ENCODE measurements around the gene TMEM119. TPM values are rescaled to one million over a fixed set of nuclear protein-coding genes. Genes with fewer than 3 reads are reported as not detected.

TMEM119 gene
- total RNA-seq, 1 experiment from 2014 or later, result not detected

DNA sequence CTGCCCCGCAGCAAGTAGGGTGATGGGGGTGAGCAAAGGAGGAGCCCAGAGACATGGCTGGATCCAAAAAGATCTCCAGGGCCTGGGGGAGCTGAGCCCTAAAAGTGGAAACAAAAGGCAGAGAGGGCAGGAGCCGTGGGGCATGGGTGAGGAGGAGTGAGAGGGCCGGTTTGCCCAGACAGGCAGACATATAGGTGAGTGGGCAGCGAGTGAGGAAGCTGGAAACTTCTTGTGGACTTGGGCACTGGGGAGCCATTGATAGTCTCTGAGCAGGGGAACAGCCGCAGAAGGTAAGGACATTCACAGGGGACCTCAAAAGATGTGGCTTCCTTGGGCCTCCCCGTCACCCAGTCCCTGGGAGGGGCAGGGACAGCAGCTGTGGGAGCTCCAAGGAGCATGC, 16.8 kb upstream of the TMEM119 start:
- H3K27me3 ChIP-seq (ENCODE audit: low read length), result no peaks in the 10 kb centered on the region; the same call in 1 of the 2 replicates
- no peak overlapping the region for H3K4me3 ChIP-seq (ENCODE audit: low read length)
- no peaks in the 10 kb centered on the region for H4K20me1 ChIP-seq (ENCODE audit: insufficient read depth, low read depth, low read length)
- H3K4me1 ChIP-seq (ENCODE audit: low read length), result peaks cover 7% of the 10 kb centered on the region
- H3K9ac ChIP-seq (ENCODE audit: low read length), result no peak overlapping the region
- H3K4me2 ChIP-seq (ENCODE audit: low read depth, low read length, poor library complexity, severe bottlenecking), result no peak overlapping the region
- no peaks in the 10 kb centered on the region for H3K79me2 ChIP-seq (ENCODE audit: low read length)
- no peaks in the 10 kb centered on the region for H3K9me2 ChIP-seq (replicated peaks; ENCODE audit: insufficient read depth, low read length)
- H3K27ac ChIP-seq (ENCODE audit: low read length), result no peak overlapping the region
- H3K36me3 ChIP-seq (ENCODE audit: insufficient read depth, low read length), result no peaks in the 10 kb centered on the region
- H2AFZ ChIP-seq (ENCODE audit: low read length), result no peak overlapping the region
- H3K9me3 ChIP-seq (ENCODE audit: low read length), result peaks cover 4% of the 10 kb centered on the region; the same call in 1 of the 2 replicates
- no peak for DNase-seq

DNA sequence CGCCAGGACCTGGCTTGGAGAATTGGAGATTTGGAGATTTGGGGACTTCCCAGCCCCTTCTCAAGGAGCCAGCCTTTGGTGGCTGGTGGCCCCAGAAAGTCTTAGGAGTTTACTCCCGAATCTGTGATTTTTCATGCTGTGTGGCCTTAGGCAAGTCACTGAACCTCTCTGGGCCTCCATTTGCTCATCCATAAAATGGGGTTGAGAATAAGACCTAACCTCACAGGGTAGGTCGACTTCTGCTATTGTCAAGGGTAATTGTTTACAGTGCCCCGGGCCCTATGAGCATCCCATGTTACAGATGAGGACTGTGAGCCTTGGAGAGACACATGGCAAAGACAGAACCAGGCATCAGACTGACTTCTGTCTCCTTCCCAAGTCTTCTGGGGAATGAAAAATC, 16.2 kb upstream of the TMEM119 start:
- no peaks in the 10 kb centered on the region for H3K9me2 ChIP-seq (replicated peaks; ENCODE audit: insufficient read depth, low read length)
- H3K79me2 ChIP-seq (ENCODE audit: low read length), result no peaks in the 10 kb centered on the region
- H3K27ac ChIP-seq (ENCODE audit: low read length), result no peak overlapping the region
- no peak overlapping the region for H3K4me2 ChIP-seq (ENCODE audit: low read depth, low read length, poor library complexity, severe bottlenecking)
- no peak overlapping the region for H3K4me3 ChIP-seq (ENCODE audit: low read length)
- no peak overlapping the region for H2AFZ ChIP-seq (ENCODE audit: low read length)
- peaks cover 7% of the 10 kb centered on the region for H3K4me1 ChIP-seq (ENCODE audit: low read length)
- peaks cover 4% of the 10 kb centered on the region; the same call in 1 of the 2 replicates for H3K9me3 ChIP-seq (ENCODE audit: low read length)
- no peaks in the 10 kb centered on the region for H4K20me1 ChIP-seq (ENCODE audit: insufficient read depth, low read depth, low read length)
- DNase-seq, result no peak
- H3K27me3 ChIP-seq (ENCODE audit: low read length), result no peaks in the 10 kb centered on the region; the same call in 1 of the 2 replicates
- no peaks in the 10 kb centered on the region for H3K36me3 ChIP-seq (ENCODE audit: insufficient read depth, low read length)
- H3K9ac ChIP-seq (ENCODE audit: low read length), result no peak overlapping the region

DNA sequence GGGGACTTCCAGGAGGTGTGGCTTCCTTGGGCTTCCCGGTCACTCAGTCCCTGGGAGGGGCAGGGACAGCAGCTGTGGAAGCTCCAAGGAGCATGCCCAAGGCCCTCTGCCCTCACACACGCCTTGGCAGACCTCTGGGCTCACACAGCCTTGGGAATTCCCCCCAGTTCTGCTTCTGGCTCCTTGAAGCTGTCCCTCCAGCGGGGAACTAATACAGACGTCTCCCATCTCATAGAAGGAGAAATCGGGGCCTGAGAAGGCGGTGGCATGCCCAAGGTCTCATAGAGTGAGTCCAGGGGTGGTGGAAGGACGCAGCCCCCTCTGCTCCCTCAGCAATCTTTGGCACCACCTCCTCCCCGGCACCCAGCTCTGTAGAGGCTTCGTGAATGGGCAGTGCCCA, 15.7 kb upstream of the TMEM119 start:
- Histone ChIP-seq H3K27ac (ENCODE audit: low read length) (no peak overlapping the region), H3K9me2 (replicated peaks; ENCODE audit: insufficient read depth, low read length) (no peaks in the 10 kb centered on the region), H2AFZ (ENCODE audit: low read length) (no peak overlapping the region), H3K4me2 (ENCODE audit: low read depth, low read length, poor library complexity, severe bottlenecking) (no peak overlapping the region), H3K79me2 (ENCODE audit: low read length) (no peaks in the 10 kb centered on the region), H3K9me3 (ENCODE audit: low read length) (peaks cover 4% of the 10 kb centered on the region; the same call in 1 of the 2 replicates), H3K9ac (ENCODE audit: low read length) (no peak overlapping the region), H3K4me3 (ENCODE audit: low read length) (no peak overlapping the region), H4K20me1 (ENCODE audit: insufficient read depth, low read depth, low read length) (no peaks in the 10 kb centered on the region), H3K36me3 (ENCODE audit: insufficient read depth, low read length) (no peaks in the 10 kb centered on the region), H3K27me3 (ENCODE audit: low read length) (no peaks in the 10 kb centered on the region; the same call in 1 of the 2 replicates), H3K4me1 (ENCODE audit: low read length) (peaks cover 4% of the 10 kb centered on the region)
- DNase-seq, result no peak

DNA sequence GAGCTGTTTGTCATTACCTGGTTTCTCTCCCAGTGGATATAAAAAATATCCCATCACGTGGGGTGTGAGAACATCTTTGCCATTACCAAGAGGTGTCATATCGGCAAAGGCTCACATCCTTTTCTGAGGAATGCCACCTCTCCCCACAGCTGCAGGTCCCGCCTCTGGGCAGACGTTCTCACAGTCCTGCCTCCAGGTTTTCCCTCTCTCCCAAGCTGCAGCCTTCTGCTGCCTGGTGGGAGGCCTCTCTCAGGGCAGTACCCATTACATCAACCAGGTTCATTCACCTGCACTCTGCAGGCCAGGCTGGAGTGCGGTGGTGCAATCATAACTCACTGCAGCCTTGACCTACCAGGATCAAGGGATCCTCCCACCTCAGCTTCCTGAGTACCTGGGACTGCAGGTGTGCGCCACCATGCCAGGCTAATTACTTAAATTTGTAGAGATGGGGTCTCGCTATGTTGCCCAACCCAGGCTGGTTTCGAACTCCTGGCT, 15.0 kb upstream of the TMEM119 start:
- H3K9me3 ChIP-seq (ENCODE audit: low read length), result peaks cover 4% of the 10 kb centered on the region; the same call in 1 of the 2 replicates
- DNase-seq, result no peak
- no peaks in the 10 kb centered on the region for H3K36me3 ChIP-seq (ENCODE audit: insufficient read depth, low read length)
- no peak overlapping the region for H3K27ac ChIP-seq (ENCODE audit: low read length)
- no peak overlapping the region for H2AFZ ChIP-seq (ENCODE audit: low read length)
- no peak overlapping the region for H3K4me2 ChIP-seq (ENCODE audit: low read depth, low read length, poor library complexity, severe bottlenecking)
- H4K20me1 ChIP-seq (ENCODE audit: insufficient read depth, low read depth, low read length), result no peaks in the 10 kb centered on the region
- H3K4me3 ChIP-seq (ENCODE audit: low read length), result no peak overlapping the region
- no peak overlapping the region for H3K9ac ChIP-seq (ENCODE audit: low read length)
- no peaks in the 10 kb centered on the region for H3K79me2 ChIP-seq (ENCODE audit: low read length)
- no peaks in the 10 kb centered on the region for H3K9me2 ChIP-seq (replicated peaks; ENCODE audit: insufficient read depth, low read length)
- H3K27me3 ChIP-seq (ENCODE audit: low read length), result no peaks in the 10 kb centered on the region; the same call in 1 of the 2 replicates
- no peaks in the 10 kb centered on the region for H3K4me1 ChIP-seq (ENCODE audit: low read length)

DNA sequence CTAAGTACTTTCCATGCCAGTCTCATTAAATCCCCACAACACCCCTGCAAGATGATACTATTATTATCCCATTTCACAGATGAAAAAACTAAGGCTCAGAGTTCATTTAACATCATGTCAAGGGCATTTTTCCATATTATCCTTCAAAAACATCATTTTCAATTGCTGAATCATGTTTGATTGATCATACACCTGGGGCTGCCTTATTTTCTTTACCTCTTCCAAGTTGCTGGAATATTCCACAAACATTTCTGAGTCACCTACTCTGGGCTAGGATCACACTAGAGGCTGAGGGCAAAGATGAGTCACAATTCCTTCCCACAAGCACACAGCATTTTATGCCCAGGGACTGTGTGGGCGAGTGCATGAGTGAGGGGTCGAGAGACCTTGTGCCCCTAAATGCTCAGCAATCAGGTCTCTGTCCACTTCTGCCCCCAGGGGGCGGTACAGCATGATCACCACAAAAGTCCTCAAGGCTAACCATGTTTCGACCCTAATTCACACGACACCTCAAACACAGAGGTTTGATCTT, 14.1 kb upstream of the TMEM119 start:
- peak; percentile 85 for DNase-seq
- H3K9me2 ChIP-seq (replicated peaks; ENCODE audit: insufficient read depth, low read length), result no peaks in the 10 kb centered on the region
- H3K4me2 ChIP-seq (ENCODE audit: low read depth, low read length, poor library complexity, severe bottlenecking), result no peak overlapping the region
- no peak overlapping the region for H2AFZ ChIP-seq (ENCODE audit: low read length)
- H3K27me3 ChIP-seq (ENCODE audit: low read length), result no peaks in the 10 kb centered on the region; the same call in 1 of the 2 replicates
- H3K27ac ChIP-seq (ENCODE audit: low read length), result no peak overlapping the region
- no peaks in the 10 kb centered on the region for H4K20me1 ChIP-seq (ENCODE audit: insufficient read depth, low read depth, low read length)
- no peak overlapping the region for H3K9ac ChIP-seq (ENCODE audit: low read length)
- H3K4me3 ChIP-seq (ENCODE audit: low read length), result no peak overlapping the region
- peaks cover 4% of the 10 kb centered on the region; the same call in 1 of the 2 replicates for H3K9me3 ChIP-seq (ENCODE audit: low read length)
- no peaks in the 10 kb centered on the region for H3K79me2 ChIP-seq (ENCODE audit: low read length)
- H3K36me3 ChIP-seq (ENCODE audit: insufficient read depth, low read length), result no peaks in the 10 kb centered on the region
- H3K4me1 ChIP-seq (ENCODE audit: low read length), result no peaks in the 10 kb centered on the region

DNA sequence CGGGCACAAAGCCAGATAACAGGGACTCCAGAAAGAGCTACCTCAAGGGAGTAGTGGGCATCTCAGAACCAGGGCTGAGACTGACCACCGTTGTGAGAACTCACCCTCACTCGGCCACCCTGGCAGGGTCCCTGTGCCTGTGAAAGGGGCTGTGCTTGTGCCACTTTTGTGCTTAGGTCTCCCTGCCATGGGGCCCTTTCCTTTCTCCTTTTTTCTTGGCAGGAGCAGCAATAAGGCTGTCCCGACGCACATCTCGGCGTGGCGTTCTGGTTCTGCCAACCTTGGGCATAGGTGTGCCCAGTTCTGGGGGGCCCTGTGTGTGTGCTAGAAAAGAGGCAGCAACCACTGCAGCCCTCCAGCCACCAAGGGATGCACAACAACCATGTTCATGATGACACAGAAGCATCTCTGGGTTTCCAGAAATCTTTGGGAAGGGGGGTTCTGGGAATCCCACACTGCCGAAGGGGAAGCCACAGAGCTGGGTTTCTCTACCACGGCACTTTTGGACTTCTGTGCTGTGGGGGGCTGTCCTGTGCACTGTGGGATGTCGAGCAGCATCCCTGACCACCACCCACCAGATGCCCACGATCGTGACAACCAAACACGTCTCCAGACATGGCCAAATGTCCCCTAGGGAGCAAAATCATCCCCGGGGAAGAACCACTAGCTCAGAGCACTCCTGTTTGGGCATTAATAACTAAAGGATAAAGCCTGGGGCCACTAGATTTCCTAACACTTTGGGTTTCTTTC, 13.1 kb upstream of the TMEM119 start:
- Histone ChIP-seq H3K36me3 (ENCODE audit: insufficient read depth, low read length) (no peaks in the 10 kb centered on the region), H3K9me3 (ENCODE audit: low read length) (peaks cover 4% of the 10 kb centered on the region; the same call in 1 of the 2 replicates), H3K27ac (ENCODE audit: low read length) (no peak overlapping the region), H3K27me3 (ENCODE audit: low read length) (no peaks in the 10 kb centered on the region; the same call in 1 of the 2 replicates), H3K9me2 (replicated peaks; ENCODE audit: insufficient read depth, low read length) (no peaks in the 10 kb centered on the region), H2AFZ (ENCODE audit: low read length) (no peak overlapping the region), H4K20me1 (ENCODE audit: insufficient read depth, low read depth, low read length) (no peaks in the 10 kb centered on the region), H3K9ac (ENCODE audit: low read length) (no peak overlapping the region), H3K79me2 (ENCODE audit: low read length) (no peaks in the 10 kb centered on the region), H3K4me1 (ENCODE audit: low read length) (no peaks in the 10 kb centered on the region), H3K4me3 (ENCODE audit: low read length) (no peak overlapping the region), H3K4me2 (ENCODE audit: low read depth, low read length, poor library complexity, severe bottlenecking) (no peak overlapping the region)
- no peak for DNase-seq

DNA sequence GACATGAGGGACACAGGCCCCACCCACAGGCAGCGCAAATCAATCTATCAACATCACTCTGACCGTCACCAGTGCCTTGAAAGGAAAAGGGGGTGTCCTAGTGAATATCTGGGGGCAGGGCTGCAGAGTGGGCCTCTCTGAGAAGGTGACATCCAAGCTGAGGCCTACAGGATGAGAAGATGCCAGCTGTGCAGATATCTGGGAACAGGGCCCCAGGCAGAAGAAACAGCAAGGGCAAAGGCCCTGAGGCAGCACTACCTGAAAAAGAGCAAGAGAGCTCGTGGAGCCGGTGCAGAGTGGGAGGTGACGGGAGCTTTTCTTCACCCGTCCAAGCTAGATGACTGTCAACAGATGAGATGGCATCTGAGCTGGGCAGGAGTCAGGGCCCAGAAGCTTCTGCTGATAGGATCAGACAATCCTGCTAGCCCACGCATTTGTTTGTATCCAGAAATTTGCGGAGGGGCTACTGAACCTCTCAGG, 12.5 kb upstream of the TMEM119 start:
- H3K9me3 ChIP-seq (ENCODE audit: low read length), result no peaks in the 10 kb centered on the region
- H4K20me1 ChIP-seq (ENCODE audit: insufficient read depth, low read depth, low read length), result no peaks in the 10 kb centered on the region
- H3K4me1 ChIP-seq (ENCODE audit: low read length), result no peaks in the 10 kb centered on the region
- no peak overlapping the region for H3K4me3 ChIP-seq (ENCODE audit: low read length)
- DNase-seq, result no peak
- no peaks in the 10 kb centered on the region for H3K79me2 ChIP-seq (ENCODE audit: low read length)
- no peak overlapping the region for H3K27ac ChIP-seq (ENCODE audit: low read length)
- H3K36me3 ChIP-seq (ENCODE audit: insufficient read depth, low read length), result no peaks in the 10 kb centered on the region
- no peak overlapping the region for H3K9ac ChIP-seq (ENCODE audit: low read length)
- no peaks in the 10 kb centered on the region for H3K9me2 ChIP-seq (replicated peaks; ENCODE audit: insufficient read depth, low read length)
- no peak overlapping the region for H3K4me2 ChIP-seq (ENCODE audit: low read depth, low read length, poor library complexity, severe bottlenecking)
- H3K27me3 ChIP-seq (ENCODE audit: low read length), result no peaks in the 10 kb centered on the region; the same call in 1 of the 2 replicates
- H2AFZ ChIP-seq (ENCODE audit: low read length), result no peak overlapping the region

DNA sequence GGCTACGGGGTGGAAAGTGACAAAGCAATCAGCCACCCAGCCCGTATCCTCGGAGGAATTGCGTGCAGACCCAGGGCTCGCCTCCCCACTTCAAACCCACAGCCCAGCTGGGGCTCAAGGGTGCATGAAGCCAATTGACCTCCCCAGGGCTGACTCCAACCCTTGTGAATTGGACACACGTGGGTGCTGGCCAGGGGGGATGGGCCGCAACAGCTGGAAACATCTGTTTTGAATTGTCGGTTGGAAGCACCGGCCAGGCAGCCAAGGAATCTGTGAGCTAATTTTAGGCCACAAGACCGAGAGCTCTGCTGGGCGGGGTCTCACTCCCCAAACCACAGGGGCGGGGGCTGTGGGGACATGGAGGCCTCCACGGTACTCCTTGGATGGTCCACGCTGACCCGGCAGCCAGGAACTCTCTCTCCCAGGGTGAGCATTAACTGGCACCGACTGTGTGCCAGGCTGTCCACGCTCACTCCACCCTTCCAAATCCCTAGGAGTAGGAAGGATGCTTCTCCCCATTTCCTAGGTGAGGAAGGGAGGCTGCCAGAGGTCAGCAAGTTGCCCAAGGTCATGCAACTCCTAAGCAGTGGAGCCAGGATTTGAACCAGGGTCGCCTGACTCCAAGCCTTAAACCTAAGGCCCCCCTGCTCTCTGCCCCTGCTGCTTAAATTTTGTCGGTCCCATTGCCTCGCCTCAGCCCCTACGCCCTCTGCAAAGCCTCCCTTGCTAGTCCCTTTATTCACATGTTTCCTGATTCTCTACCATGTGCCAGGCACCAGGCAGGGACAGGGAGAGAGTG, 11.9 kb upstream of the TMEM119 start:
- Histone ChIP-seq H4K20me1 (ENCODE audit: insufficient read depth, low read depth, low read length) (no peaks in the 10 kb centered on the region), H3K36me3 (ENCODE audit: insufficient read depth, low read length) (no peaks in the 10 kb centered on the region), H3K4me2 (ENCODE audit: low read depth, low read length, poor library complexity, severe bottlenecking) (no peak overlapping the region), H3K9me2 (replicated peaks; ENCODE audit: insufficient read depth, low read length) (no peaks in the 10 kb centered on the region), H3K79me2 (ENCODE audit: low read length) (no peaks in the 10 kb centered on the region), H2AFZ (ENCODE audit: low read length) (no peak overlapping the region), H3K4me3 (ENCODE audit: low read length) (no peak overlapping the region), H3K27me3 (ENCODE audit: low read length) (no peaks in the 10 kb centered on the region; the same call in 1 of the 2 replicates), H3K9me3 (ENCODE audit: low read length) (no peaks in the 10 kb centered on the region), H3K4me1 (ENCODE audit: low read length) (no peaks in the 10 kb centered on the region), H3K27ac (ENCODE audit: low read length) (no peak overlapping the region), H3K9ac (ENCODE audit: low read length) (no peak overlapping the region)
- no peak for DNase-seq

Data from Karpas-422 (cell line).